HG03439 (cell line): ENCODE data around the gene DEFB113.
A peak's percentile ranks its signal among the peaks of the same experiment; 100 is the strongest.
"Not testable (repeated sequence)": the region's sequence is repeated elsewhere in the genome, so short reads cannot be mapped to it uniquely, and the experiment has no call there.

Source experiments
- ATAC-seq: cut with Tn5 transposase; IDR thresholded peaks from one replicate; pipeline ENCODE4 v1.9.1; 2021; ENCODE audit warnings: mild to moderate bottlenecking, moderate library complexity; ENCODE audit not compliant: unreplicated experiment

DEFB113 gene

DNA sequence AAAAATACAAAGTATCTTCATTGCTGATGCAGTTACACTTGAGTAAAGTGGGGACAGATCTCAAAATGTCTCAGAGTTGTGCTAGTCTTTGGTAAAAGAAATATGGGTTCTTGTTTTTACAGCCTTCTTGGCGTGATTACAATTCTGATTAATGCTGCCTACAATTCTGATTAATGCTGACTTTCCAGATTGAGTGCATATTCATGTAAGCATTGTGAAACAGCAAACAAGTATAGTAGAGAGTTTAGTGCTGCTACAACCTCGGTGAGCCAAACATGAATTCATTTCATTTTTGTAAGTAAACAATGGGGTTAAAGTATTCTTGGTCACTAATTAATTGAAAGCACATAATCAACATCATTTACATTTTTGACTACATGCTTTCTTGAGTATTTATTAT lies at the start of gene DEFB113:
TSS of gene DEFB113 (minus strand) at position 21 of the 400 bp plus-strand sequence. CDS start at position 21, 0 bp downstream.
- ATAC-seq, result no peak

GRCh38 chr6:50007819-50008218 lies 38.4 kb upstream of the DEFB113 start:
- ATAC-seq, result no peak

GRCh38 chr6:50003139-50003538 lies 33.7 kb upstream of the DEFB113 start:
- no peak for ATAC-seq

GRCh38 chr6:49995278-49995677 lies 25.9 kb upstream of the DEFB113 start:
- no peak for ATAC-seq

- ATAC-seq, result no peak
These were observed 19.5 kb upstream of the DEFB113 start for GRCh38 chr6:49988900-49989299.

DNA sequence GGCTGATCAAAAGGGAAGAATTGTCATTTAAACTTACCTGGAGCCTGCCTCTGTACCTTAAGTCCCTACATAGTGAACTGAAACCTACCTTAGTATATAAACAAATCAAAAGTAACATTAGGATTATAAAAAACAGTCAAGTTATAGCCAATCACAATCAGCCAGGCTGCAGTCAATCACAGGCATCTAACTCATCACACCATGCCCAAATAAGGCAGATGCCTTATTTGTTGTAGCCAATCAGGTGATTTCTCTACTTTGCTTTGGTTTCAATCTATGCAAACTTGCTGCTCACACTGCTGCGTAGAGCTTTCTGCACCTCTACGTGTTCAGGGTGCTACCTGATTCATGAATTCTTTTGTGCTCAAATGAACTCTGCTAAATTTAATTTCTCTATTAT lies 18.3 kb upstream of the DEFB113 start:
- no peak for ATAC-seq

DNA sequence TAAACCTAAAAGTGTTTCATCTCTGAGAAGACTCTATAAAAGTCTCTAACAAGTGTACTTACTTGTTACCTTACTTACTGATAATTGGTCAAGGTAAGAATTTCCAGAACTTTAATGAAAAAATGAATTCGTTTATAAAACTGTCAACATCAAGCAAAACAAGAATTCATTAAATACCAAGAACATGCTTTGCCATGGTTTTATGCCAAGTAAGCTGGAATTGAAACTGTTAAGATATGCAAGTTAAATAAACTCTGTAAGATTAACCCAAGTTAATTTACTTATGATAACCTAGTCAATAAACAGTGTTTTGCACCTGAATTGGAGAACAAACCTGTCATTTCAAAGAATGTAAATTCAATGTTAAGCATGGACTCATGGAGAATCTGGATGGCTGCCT lies 17.1 kb upstream of the DEFB113 start:
- ATAC-seq, result no peak

- ATAC-seq, result no peak
These were observed 12.6 kb upstream of the DEFB113 start for GRCh38 chr6:49982046-49982445.

DNA sequence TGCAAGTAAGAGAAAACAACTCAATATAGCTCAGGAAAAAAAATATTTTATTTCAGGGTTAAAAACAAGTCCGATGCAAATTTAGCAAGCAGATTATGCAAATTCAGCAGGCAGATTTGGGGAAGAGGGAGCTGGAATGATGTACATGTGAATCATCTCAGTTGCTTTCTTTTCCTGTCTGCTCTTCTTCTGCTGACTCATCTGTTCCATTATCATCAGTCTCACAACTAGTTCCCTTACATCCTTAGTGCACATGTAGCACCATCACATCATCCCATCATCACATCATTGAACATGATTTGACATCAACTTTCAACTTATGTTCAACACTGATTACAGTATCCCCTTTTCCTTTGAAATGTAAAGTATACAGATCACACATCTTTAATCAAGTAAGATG lies 11.5 kb upstream of the DEFB113 start:
- peak; percentile 46 for ATAC-seq

DNA sequence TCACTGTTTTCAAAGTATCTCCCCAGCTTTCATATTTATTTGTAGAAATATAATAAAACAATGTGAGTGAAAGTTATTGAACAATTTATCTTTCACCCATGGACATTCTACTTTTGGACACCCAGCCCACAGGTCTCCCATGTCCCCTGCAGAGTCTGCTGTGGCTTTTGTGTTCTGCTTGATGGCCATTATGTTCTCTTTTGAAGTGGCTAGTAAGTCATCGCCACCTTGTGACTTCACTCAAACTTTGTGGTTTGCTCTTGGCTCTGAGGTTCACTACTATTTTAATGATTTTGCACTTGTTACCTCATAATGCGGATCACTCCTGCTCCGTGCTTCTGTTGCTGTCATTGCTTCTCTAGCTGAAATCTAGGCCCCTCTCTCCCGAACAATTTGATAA lies 10.2 kb upstream of the DEFB113 start:
- peak; percentile 42 for ATAC-seq

DNA sequence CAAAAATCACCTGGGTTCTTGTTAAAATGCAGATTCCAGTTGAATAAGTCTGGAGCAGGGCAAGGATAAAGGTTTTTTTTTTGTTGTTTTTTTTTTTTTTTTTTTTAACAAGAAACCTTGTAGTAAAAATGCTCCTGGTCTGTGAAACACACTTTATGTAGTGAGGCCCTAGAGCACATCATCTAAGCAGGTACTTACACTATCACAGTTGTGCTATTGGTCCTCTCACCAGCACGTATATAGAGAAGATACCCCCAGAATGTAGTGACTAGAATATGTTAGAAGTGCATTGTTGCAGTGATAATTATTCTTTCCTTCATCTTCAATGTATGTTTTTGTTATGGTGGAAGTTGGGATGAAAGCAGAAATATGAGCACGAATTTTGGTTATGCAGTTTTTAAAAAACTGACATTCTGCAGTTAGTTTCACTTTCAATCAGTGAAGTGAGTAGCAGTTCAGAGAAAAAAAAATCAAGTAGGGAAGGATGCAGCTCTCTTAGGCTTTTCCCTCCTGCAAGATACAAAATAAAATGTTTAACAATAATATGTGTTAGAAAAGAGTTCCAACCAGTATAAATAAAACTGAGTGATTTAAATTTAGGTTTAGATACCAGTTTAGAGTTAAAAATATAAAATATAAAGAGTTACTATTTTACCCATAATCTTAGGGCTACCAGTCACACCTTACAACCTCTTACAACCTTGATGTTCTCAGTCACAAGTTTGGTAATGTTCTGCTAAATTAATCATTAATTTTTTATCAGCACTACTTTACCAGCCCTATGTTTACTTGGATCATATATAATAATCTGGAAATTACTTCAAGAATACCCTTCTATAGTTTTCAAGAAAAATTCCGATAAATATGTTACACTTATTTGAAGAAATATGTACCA lies 9.2 kb upstream of the DEFB113 start:
- peak; percentile 51 for ATAC-seq

DNA sequence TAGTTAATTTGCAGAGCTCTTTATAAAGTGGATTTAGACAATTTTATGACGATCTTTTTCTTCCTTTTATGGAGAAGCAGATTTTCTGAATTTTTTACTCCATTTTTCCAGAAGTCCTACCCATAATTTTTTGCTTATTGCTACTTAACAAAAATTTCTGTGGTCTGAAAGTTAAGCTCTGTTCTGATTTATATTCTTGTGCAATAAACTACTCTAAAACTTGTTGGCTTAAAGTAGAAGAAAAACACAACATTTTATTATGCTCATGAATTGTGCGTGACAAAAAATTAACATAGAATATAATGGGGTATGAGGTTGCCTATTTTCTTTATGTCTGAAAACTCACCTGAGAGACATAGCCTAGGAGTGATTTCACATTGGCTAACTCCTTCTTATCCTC lies 2.6 kb downstream of the DEFB113 start:
- ATAC-seq, result no peak

- no peak for ATAC-seq
These were observed 3.1 kb downstream of the DEFB113 start for GRCh38 chr6:49966334-49966733.

DNA sequence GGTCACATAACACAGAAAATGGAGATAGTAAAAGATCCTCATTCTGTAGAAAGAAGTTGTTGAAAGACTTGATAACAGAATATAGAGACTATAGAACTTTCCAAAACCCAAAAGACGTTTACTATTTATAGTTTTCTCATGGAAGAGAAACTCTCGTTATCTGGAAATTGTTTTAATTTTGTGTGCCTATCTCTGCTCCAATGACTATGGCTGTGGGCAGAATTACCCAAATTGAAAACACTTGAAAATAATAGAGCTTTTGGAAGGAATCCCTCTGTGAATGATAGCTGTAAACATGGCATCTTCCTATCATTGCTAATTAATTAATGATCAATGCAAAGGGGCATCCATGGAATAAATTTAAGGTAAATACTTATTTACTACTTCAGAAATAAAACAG lies 5.4 kb downstream of the DEFB113 start, which contains the start of gene DEFB114:
TSS of gene DEFB114 (minus strand) at position 101 of the 400 bp plus-strand sequence. CDS start at position 42, 59 bp downstream.
- no peak for ATAC-seq

GRCh38 chr6:49958180-49958579 lies 11.2 kb downstream of the DEFB113 start:
- no peak for ATAC-seq

- no peak for ATAC-seq
These were observed 13.6 kb downstream of the DEFB113 start for GRCh38 chr6:49955847-49956246.

GRCh38 chr6:49951926-49952325 lies 17.5 kb downstream of the DEFB113 start:
- ATAC-seq, result no peak

DNA sequence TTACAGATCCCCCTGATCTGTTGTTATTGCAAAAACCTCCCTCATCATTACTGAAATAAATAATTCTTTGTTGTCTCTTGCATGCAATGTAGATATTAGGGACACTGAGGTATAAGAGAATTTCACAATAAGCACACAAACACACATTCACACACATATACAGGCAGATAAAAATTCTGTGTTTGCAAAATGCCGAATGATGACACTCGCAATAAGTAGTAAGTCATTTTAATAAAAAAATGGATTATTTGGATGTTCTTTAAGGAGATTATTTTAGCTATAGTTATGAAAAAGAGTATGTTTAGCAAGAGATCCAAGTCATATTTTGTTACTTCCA lies 19.0 kb downstream of the DEFB113 start:
- no peak for ATAC-seq

DNA sequence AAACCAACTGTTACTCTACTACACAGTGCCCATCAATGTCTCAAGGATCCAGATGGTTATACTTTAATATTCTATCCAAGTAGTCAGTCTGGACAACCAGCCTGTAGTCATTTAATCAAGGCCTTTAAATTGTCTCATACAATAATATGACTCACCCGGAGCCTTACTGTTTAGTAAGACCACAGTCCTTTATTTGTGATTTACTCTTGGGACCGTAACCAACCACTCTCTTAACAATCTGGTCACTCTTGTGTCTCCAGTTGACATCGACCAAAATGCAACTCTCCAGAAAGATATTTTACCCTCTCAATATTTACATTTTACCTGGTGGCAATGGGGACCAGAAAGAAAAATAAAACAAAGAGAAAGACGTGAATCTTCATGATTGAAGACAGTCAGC lies 20.4 kb downstream of the DEFB113 start:
- ATAC-seq, result no peak

DNA sequence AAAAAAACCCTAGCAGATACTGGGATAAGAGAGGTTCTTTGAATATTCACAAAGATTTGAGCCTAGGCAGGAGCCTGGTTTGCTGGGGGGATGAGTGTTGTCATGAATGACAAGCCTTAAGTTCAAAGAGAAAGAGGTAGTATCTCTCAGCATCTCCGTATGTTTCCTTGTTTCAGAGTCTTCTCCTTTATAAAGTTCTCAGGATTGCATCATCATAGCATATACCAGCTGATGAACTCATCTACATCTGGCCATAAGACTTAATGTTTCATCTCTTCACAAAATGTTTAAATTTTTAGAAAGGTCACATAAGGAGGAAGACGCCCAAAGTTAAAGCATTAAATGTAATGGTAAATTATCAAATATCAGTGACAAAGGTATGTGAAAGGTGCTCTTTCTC lies 22.6 kb downstream of the DEFB113 start:
- ATAC-seq, result no peak

GRCh38 chr6:49944068-49944467 lies 25.4 kb downstream of the DEFB113 start:
- not testable (repeated sequence) for ATAC-seq

GRCh38 chr6:49939993-49940498 lies 29.4 kb downstream of the DEFB113 start:
- ATAC-seq, result no peak

GRCh38 chr6:49937811-49938210 lies 31.6 kb downstream of the DEFB113 start:
- ATAC-seq, result no peak
